ENCODE measurements around the gene HOXA6.

GRCh38 chr7:27096768-27097514 lies 50.6 kb downstream of the HOXA6 start:
- TF ChIP-seq EZH2 (IDR thresholded peaks at IDR 0.05; ENCODE audit: low read depth) (no peak), CTCF (conservative IDR thresholded peaks at IDR 0.05) (no peak)
